ENCODE results near the gene HRG.

HRG gene

DNA sequence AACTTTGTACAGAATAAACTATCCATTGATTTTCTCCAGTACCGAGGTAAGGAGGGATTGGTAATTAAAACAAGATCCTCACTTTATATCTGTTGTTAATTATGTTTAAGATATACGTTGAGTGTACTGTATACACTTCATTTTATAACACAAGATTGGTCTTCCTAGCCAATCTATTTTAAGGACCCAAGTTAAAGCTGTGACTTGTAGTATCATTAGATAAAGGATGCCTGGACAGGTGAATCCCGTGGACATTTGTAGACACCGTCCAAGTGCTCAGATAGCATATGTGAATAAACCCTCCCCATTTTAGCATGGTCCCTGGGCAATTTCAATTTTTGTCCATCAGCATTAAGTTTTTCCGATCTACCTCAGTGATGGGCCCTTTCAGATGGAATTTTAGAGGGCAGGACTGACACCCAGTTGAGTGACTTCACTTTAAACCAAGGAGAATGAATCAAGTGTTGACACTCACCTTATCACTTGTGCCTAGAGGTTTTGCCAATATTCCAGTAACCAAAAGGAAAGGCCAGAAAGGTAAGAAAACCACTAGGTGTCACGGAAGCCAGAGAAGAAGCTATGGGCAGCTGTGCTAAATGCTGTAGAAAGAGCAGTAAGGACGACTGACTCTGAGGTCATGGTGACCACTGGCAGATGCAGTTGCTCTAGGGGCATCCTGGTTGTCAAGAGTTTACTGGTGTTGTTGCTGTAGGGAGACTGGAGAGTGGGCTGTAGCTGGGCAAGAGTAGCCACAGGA, 43.7 kb upstream of the HRG start:
- TF ChIP-seq EZH2phosphoT487 (IDR thresholded peaks at IDR 0.05; ENCODE audit: borderline replicate concordance), result no peak
- TF ChIP-seq, protein P1, sequence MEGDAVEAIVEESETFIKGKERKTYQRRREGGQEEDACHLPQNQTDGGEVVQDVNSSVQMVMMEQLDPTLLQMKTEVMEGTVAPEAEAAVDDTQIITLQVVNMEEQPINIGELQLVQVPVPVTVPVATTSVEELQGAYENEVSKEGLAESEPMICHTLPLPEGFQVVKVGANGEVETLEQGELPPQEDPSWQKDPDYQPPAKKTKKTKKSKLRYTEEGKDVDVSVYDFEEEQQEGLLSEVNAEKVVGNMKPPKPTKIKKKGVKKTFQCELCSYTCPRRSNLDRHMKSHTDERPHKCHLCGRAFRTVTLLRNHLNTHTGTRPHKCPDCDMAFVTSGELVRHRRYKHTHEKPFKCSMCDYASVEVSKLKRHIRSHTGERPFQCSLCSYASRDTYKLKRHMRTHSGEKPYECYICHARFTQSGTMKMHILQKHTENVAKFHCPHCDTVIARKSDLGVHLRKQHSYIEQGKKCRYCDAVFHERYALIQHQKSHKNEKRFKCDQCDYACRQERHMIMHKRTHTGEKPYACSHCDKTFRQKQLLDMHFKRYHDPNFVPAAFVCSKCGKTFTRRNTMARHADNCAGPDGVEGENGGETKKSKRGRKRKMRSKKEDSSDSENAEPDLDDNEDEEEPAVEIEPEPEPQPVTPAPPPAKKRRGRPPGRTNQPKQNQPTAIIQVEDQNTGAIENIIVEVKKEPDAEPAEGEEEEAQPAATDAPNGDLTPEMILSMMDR (conservative IDR thresholded peaks at IDR 0.05; ENCODE audit: low read length), result no peak

DNA sequence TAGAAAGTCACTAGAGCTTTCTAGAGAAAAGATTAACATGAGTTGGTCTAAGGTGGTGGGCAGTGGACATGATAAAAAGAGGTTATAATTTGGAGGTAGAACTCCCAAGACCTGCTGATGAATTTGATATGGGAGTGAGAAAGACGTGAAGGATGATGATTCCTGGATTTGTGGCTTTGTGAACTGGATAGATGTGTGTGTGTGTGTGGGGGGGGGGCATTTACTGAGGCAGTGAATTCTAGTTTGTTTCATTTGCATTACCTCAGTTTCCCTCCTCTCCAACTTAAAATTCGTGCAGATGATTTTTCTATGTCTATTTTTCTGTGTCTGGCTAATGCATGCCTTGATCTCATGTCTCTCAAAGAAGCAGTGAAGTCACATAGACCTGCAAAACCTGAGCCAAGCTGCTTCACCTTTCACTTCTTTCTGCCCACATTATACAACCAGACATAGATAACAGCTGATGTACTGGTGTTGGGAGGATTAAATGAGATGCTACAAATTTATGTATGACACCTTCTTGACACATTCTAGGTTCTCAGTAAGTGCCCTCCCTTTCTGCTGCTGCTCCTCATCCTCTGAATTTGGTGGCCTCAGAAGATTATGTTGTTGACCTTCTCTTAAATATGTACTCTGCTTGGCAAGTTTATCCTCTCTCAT, 43.0 kb upstream of the HRG start:
- Histone ChIP-seq H3K9ac (ENCODE audit: low read depth, low read length, poor library complexity, severe bottlenecking) (no peak overlapping the region), H2AFZ (ENCODE audit: low read length) (no peak overlapping the region)

More for the DNA sequence above, 43.7 kb upstream of the HRG start:
- Histone ChIP-seq H3K4me1 (ENCODE audit: insufficient read depth, low read length, poor library complexity, severe bottlenecking) (no peaks in the 10 kb centered on the region), H3F3A (ENCODE audit: low read depth) (no peaks in the 10 kb centered on the region), H3K4me3 (ENCODE audit: low read length, poor library complexity, severe bottlenecking) (no peak overlapping the region), H3K4me2 (ENCODE audit: low read depth, low read length, poor library complexity, severe bottlenecking) (no peak overlapping the region), H3K36me3 (ENCODE audit: insufficient read depth, low read length) (no peaks in the 10 kb centered on the region), H3K27me3 (ENCODE audit: insufficient read depth, low read length, poor library complexity, severe bottlenecking) (no peaks in the 10 kb centered on the region), H3K9ac (ENCODE audit: low read depth, low read length, poor library complexity, severe bottlenecking) (no peak overlapping the region), H3K9me2 (replicated peaks; ENCODE audit: low read depth, low read length) (no peaks in the 10 kb centered on the region), H3K79me2 (ENCODE audit: insufficient read depth, low read length) (no peaks in the 10 kb centered on the region), H4K20me1 (ENCODE audit: insufficient read depth, low read length, poor library complexity, severe bottlenecking) (no peaks in the 10 kb centered on the region), H2AFZ (ENCODE audit: low read length) (no peak overlapping the region), H3K9me3 (ENCODE audit: insufficient read depth, low read depth, low read length) (no peaks in the 10 kb centered on the region)

DNA sequence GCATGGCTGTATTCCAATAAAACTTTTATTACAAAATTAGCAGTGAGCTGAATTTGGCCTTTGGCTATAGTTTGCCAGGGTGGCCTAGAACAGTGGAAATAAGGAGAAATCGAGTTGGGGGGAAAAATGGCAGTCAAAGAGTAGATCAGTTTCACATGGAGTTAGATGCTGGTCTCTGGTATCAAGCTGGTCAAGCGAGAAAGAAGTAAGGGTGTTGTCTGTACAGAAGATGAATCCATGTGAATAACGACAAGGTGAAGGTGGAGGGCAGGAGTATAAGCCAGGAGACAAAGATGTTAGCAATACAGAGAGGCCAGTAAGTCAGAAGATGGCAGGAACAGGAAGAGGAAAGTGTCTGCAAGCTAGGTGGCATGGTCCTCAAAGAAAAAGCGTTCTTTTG, 41.2 kb upstream of the HRG start:
- Histone ChIP-seq H3F3A (ENCODE audit: low read depth) (no peaks in the 10 kb centered on the region), H3K4me1 (ENCODE audit: insufficient read depth, low read length, poor library complexity, severe bottlenecking) (no peaks in the 10 kb centered on the region), H3K4me2 (ENCODE audit: low read depth, low read length, poor library complexity, severe bottlenecking) (no peak overlapping the region), H4K20me1 (ENCODE audit: insufficient read depth, low read length, poor library complexity, severe bottlenecking) (no peaks in the 10 kb centered on the region), H3K9me2 (replicated peaks; ENCODE audit: low read depth, low read length) (no peaks in the 10 kb centered on the region), H3K9me3 (ENCODE audit: insufficient read depth, low read depth, low read length) (no peaks in the 10 kb centered on the region), H3K79me2 (ENCODE audit: insufficient read depth, low read length) (no peaks in the 10 kb centered on the region), H2AFZ (ENCODE audit: low read length) (no peak overlapping the region), H3K36me3 (ENCODE audit: insufficient read depth, low read length) (no peaks in the 10 kb centered on the region), H3K4me3 (ENCODE audit: low read length, poor library complexity, severe bottlenecking) (no peak overlapping the region), H3K9ac (ENCODE audit: low read depth, low read length, poor library complexity, severe bottlenecking) (no peak overlapping the region), H3K27me3 (ENCODE audit: insufficient read depth, low read length, poor library complexity, severe bottlenecking) (no peaks in the 10 kb centered on the region)
- TF ChIP-seq, protein P1 (conservative IDR thresholded peaks at IDR 0.05; ENCODE audit: low read length), result no peak
- no peak for TF ChIP-seq EZH2phosphoT487 (IDR thresholded peaks at IDR 0.05; ENCODE audit: borderline replicate concordance)

More for the DNA sequence above, 43.0 kb upstream of the HRG start:
- Histone ChIP-seq H3K36me3 (ENCODE audit: insufficient read depth, low read length) (no peaks in the 10 kb centered on the region), H3K4me2 (ENCODE audit: low read depth, low read length, poor library complexity, severe bottlenecking) (no peak overlapping the region), H3F3A (ENCODE audit: low read depth) (no peaks in the 10 kb centered on the region), H3K9me3 (ENCODE audit: insufficient read depth, low read depth, low read length) (no peaks in the 10 kb centered on the region), H3K4me1 (ENCODE audit: insufficient read depth, low read length, poor library complexity, severe bottlenecking) (no peaks in the 10 kb centered on the region), H3K4me3 (ENCODE audit: low read length, poor library complexity, severe bottlenecking) (no peak overlapping the region), H4K20me1 (ENCODE audit: insufficient read depth, low read length, poor library complexity, severe bottlenecking) (no peaks in the 10 kb centered on the region), H3K9me2 (replicated peaks; ENCODE audit: low read depth, low read length) (no peaks in the 10 kb centered on the region), H3K27me3 (ENCODE audit: insufficient read depth, low read length, poor library complexity, severe bottlenecking) (no peaks in the 10 kb centered on the region), H3K79me2 (ENCODE audit: insufficient read depth, low read length) (no peaks in the 10 kb centered on the region)
- TF ChIP-seq, protein P1 (conservative IDR thresholded peaks at IDR 0.05; ENCODE audit: low read length), result no peak
- no peak for TF ChIP-seq EZH2phosphoT487 (IDR thresholded peaks at IDR 0.05; ENCODE audit: borderline replicate concordance)
